ENCODE data around the gene OPHN1. TPM values are rescaled to one million over a fixed set of nuclear protein-coding genes. Genes with fewer than 3 reads are reported as not detected.

The OPHN1 gene
- total and polyA plus RNA-seq, 7 donors: 0.47 to 3.7 (median 2.4) TPM

GRCh38 chrX:68114573-68115129, 318.6 kb downstream of the OPHN1 start:
- Histone ChIP-seq H3K9me3 (no peaks in the 10 kb centered on the region), H3K27me3 (ENCODE audit: insufficient read depth in 3 of 3, low read length in 2 of 3) (peaks cover 0 to 10% (median 0%) of the 10 kb centered on the region in 3 donors), H3K27ac (no peak overlapping the region), H3K36me3 (ENCODE audit: insufficient read depth in 1 of 2, low read depth in 1 of 2) (peaks cover 0 to 6% of the 10 kb centered on the region in 2 donors), H3K4me3 (no peak overlapping the region), H3K4me1 (peaks cover 3% of the 10 kb centered on the region)
- ATAC-seq (no peak), DNase-seq (no peak)
- TF ChIP-seq CTCF (IDR thresholded peaks at IDR 0.05): no peak
- intact Hi-C loops (cut with DNase I): loop anchor here in 1 of 2 donors (5.0 kb wide), 1 partner anchor 358 kb away; no protein-coding TSS in a partner anchor
- 71 to 74% (median 71%) methylated on average over 3 to 4 of the region's 4 CpGs for WGBS, 3 donors

GRCh38 chrX:68113837-68114572, 319.3 kb downstream of the OPHN1 start:
- 69 to 80% (median 75%) methylated on average over 4 of the region's 5 CpGs for WGBS, 3 donors
- Histone ChIP-seq H3K9me3 (no peaks in the 10 kb centered on the region), H3K4me3 (no peak overlapping the region), H3K27me3 (ENCODE audit: insufficient read depth in 3 of 3, low read length in 2 of 3) (peaks cover 0 to 10% (median 0%) of the 10 kb centered on the region in 3 donors), H3K4me1 (peaks cover 3% of the 10 kb centered on the region), H3K27ac (no peak overlapping the region), H3K36me3 (ENCODE audit: insufficient read depth in 1 of 2, low read depth in 1 of 2) (peaks cover 0 to 6% of the 10 kb centered on the region in 2 donors)
- no peak for TF ChIP-seq CTCF (IDR thresholded peaks at IDR 0.05)
- DNase-seq (no peak), ATAC-seq (no peak)
- intact Hi-C loops (cut with DNase I): loop anchor here in 1 of 2 donors (5.0 kb wide), 1 partner anchor 358 kb away; no protein-coding TSS in a partner anchor

GRCh38 chrX:68112321-68112720, 321.0 kb downstream of the OPHN1 start:
- H3K27ac ChIP-seq: no peak overlapping the region
- intact Hi-C loops (cut with DNase I): loop anchor here in 1 of 2 donors (5.0 kb wide), 1 partner anchor 360 kb away; no protein-coding TSS in a partner anchor
- peaks cover 0 to 10% (median 0%) of the 10 kb centered on the region in 3 donors for H3K27me3 ChIP-seq (ENCODE audit: insufficient read depth in 3 of 3, low read length in 2 of 3)
- no peak for DNase-seq
- WGBS, 3 donors: 48 to 71% (median 60%) methylated on average over 3 of the region's 3 CpGs
- peaks cover 3% of the 10 kb centered on the region for H3K4me1 ChIP-seq
- H3K36me3 ChIP-seq (ENCODE audit: insufficient read depth in 1 of 2, low read depth in 1 of 2): peaks cover 0 to 6% of the 10 kb centered on the region in 2 donors
- TF ChIP-seq CTCF (IDR thresholded peaks at IDR 0.05): no peak
- H3K9me3 ChIP-seq: no peaks in the 10 kb centered on the region
- no peak for ATAC-seq
- no peak overlapping the region for H3K4me3 ChIP-seq

- Histone ChIP-seq H3K36me3 (ENCODE audit: insufficient read depth in 1 of 2, low read depth in 1 of 2) (peaks cover 0 to 6% of the 10 kb centered on the region in 2 donors), H3K9me3 (peaks cover 6% of the 10 kb centered on the region), H3K4me3 (no peak overlapping the region), H3K27me3 (ENCODE audit: insufficient read depth in 3 of 3, low read length in 2 of 3) (peaks cover 0 to 7% (median 0%) of the 10 kb centered on the region in 3 donors), H3K27ac (no peak overlapping the region), H3K4me1 (no peaks in the 10 kb centered on the region)
- intact Hi-C loops (cut with DNase I): no loop called here
- no peak for TF ChIP-seq CTCF (IDR thresholded peaks at IDR 0.05)
- DNase-seq (no peak), ATAC-seq (no peak)
Measured at GRCh38 chrX:68109162-68109561, 324.1 kb downstream of the OPHN1 start.

All from psoas muscle (tissue), 8 donors.